Natural killer cell treated with Interleukin-12 subunit alpha and Interleukin-12 subunit beta and Interleukin-15 and Interleukin-18, amount 100 ng/mL, for 72 hours (primary cell): ENCODE data around the gene AKAP13. TPM values are rescaled to one million over a fixed set of nuclear protein-coding genes. Genes with fewer than 3 reads are reported as not detected.
A peak's percentile ranks its signal among the peaks of the same experiment; 100 is the strongest.

Experiments used
- ATAC-seq, 2 donors: fragments of 150-1000 bp; cut with Tn5 transposase in 1 of 2; sonication (Bioruptor Pico), chemical (Tn5 transposase) in 1 of 2; 2 replicates each; pipeline ENCODE4 v1.10.0; 2021
- DNase-seq: peaks from one replicate; pipeline ENCODE4 v3.0.0; 2022; ENCODE audit warnings: low spot score
- H3K27ac Mint-ChIP-seq, 2 donors: 1 replicate in 1 of 2; 2 replicates in 1 of 2; pipeline ENCODE4 v1.8.0; 2022; ENCODE audit warnings: mixed read lengths in 2 of 2, mild to moderate bottlenecking in 1 of 2, moderate library complexity in 1 of 2
- H3K27me3 Mint-ChIP-seq, 2 donors: 1 replicate in 1 of 2; 2 replicates in 1 of 2; pipeline ENCODE4 v1.8.0; 2022; ENCODE audit warnings: mixed read lengths in 2 of 2
- H3K36me3 Mint-ChIP-seq: one replicate; pipeline ENCODE4 v1.8.0; 2022; ENCODE audit warnings: mixed read lengths
- H3K4me1 Mint-ChIP-seq, 2 donors: 1 replicate in 1 of 2; 2 replicates in 1 of 2; pipeline ENCODE4 v1.8.0; 2022; ENCODE audit warnings: low read depth in 2 of 2, mixed read lengths in 2 of 2, mild to moderate bottlenecking in 1 of 2
- H3K4me3 Mint-ChIP-seq: one replicate; pipeline ENCODE4 v1.8.0; 2022; ENCODE audit warnings: mixed read lengths
- H3K9me3 Mint-ChIP-seq: 2 replicates; pipeline ENCODE4 v1.8.0; 2022; ENCODE audit warnings: mixed read lengths
- total RNA-seq, 2 donors: library from RNA; stranded (reverse); gene quantifications; one replicate each; pipeline ENCODE4 v1.2.3, GENCODE V29; 2022

The AKAP13 gene
- total RNA-seq, 2 donors from 2014 or later: 142 to 176 TPM

- H3K9me3 Mint-ChIP-seq: no peaks in the 10 kb centered on the region
- H3K27me3 Mint-ChIP-seq: no peaks in the 10 kb centered on the region
- ATAC-seq: no peak
- no peak overlapping the region for H3K4me3 Mint-ChIP-seq
- no peak for DNase-seq
- H3K27ac Mint-ChIP-seq: no peak overlapping the region
- H3K4me1 Mint-ChIP-seq: peaks cover 0 to 9% of the 10 kb centered on the region in 2 donors
- peaks cover 5% of the 10 kb centered on the region for H3K36me3 Mint-ChIP-seq
Measured at GRCh38 chr15:85745023-85745422, 364.6 kb downstream of the AKAP13 start.

DNA sequence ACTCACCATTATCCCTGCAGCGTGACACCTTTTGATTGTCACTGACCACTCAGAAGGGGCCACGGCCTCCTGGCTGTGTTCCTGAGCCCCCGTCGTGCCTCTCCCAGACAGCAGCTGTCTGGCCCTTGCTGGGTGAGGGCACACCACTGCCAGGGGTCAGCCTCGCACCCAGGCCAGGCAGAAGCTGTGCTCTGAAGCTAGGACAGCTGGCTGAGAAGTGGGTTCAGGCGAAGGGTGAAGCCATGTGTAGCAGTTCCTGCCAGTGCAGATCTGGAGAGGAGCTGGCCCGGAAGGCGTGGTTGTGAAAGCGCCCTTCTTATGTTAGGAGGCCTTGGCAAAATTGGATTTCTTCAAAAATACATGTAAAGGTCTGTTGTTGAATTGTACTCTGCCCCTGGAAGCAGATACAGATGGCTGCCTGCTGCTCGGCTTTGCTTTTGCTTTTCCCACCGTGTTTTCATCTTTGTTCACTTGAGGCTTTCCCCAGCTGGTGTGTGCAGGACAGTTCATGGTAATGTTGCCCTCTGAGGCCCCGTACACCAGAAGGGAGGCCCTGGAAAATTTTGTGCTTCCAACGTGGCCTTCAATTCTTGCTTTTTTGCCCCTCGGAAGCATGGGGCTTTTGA is 365.2 kb downstream of the AKAP13 start:
- Mint-ChIP-seq H3K4me1 (peaks cover 0 to 4% of the 10 kb centered on the region in 2 donors), H3K4me3 (no peak overlapping the region), H3K36me3 (peaks cover 5% of the 10 kb centered on the region), H3K9me3 (no peaks in the 10 kb centered on the region), H3K27me3 (no peaks in the 10 kb centered on the region), H3K27ac (no peak overlapping the region)
- no peak for DNase-seq
- no peak for ATAC-seq

DNA sequence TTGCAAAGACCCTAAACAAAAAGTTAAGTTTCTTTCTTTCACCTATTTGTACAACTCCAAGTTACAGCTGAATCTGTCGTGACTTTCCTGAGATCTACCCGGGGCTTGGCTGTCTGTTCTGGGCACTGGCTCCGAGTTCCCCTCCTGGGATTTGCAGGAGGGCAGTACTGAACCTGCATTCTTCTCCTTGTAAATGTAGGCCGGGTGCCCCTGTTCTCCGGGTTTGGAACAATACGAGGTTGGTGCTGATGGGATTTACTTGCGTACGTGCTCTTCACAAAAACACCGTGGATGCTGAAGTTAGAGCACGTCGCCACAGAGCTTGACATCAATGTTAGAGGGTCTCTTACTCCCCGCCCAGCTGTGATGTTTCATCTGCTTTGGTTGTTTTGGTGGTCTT is 366.2 kb downstream of the AKAP13 start:
- Mint-ChIP-seq H3K9me3 (no peaks in the 10 kb centered on the region), H3K36me3 (peaks cover 5% of the 10 kb centered on the region), H3K27me3 (no peaks in the 10 kb centered on the region), H3K4me1 (peaks cover 0 to 7% of the 10 kb centered on the region in 2 donors), H3K27ac (no peak overlapping the region), H3K4me3 (no peak overlapping the region)
- ATAC-seq (no peak), DNase-seq (no peak)

DNA sequence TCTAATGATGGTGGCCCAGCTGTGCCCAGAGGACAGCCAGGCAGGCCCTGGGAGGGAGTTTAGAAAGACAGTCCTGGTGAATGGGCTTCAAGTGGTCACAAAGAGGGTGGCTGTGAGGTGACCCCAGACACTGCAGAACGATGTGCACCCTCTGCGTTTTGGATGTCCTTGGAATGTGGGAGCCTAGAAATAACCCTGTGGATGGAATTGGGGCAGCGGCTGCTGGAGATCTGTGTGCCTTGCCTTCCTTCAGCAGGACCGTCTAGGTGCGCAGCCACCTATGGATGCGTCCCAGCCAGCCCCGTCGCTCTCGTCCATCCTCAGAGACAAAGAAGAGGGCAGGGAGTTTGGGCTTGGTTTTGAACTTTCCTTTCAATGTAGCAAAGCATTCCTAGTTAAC is 367.8 kb downstream of the AKAP13 start:
- Mint-ChIP-seq H3K4me3 (no peak overlapping the region), H3K27ac (peak overlapping the region in 1 of 2 donors; percentile 1), H3K4me1 (peaks cover 0 to 8% of the 10 kb centered on the region in 2 donors), H3K36me3 (no peaks in the 10 kb centered on the region), H3K9me3 (no peaks in the 10 kb centered on the region), H3K27me3 (no peaks in the 10 kb centered on the region)
- no peak for DNase-seq
- ATAC-seq: no peak

GRCh38 chr15:85748729-85749128 is 368.3 kb downstream of the AKAP13 start:
- H3K36me3 Mint-ChIP-seq: no peaks in the 10 kb centered on the region
- H3K27ac Mint-ChIP-seq: peak overlapping the region; percentile 1 to 29
- H3K9me3 Mint-ChIP-seq: no peaks in the 10 kb centered on the region
- peaks cover 0 to 8% of the 10 kb centered on the region in 2 donors for H3K4me1 Mint-ChIP-seq
- H3K27me3 Mint-ChIP-seq: no peaks in the 10 kb centered on the region
- H3K4me3 Mint-ChIP-seq: no peak overlapping the region
- ATAC-seq (no peak), DNase-seq (no peak)

DNA sequence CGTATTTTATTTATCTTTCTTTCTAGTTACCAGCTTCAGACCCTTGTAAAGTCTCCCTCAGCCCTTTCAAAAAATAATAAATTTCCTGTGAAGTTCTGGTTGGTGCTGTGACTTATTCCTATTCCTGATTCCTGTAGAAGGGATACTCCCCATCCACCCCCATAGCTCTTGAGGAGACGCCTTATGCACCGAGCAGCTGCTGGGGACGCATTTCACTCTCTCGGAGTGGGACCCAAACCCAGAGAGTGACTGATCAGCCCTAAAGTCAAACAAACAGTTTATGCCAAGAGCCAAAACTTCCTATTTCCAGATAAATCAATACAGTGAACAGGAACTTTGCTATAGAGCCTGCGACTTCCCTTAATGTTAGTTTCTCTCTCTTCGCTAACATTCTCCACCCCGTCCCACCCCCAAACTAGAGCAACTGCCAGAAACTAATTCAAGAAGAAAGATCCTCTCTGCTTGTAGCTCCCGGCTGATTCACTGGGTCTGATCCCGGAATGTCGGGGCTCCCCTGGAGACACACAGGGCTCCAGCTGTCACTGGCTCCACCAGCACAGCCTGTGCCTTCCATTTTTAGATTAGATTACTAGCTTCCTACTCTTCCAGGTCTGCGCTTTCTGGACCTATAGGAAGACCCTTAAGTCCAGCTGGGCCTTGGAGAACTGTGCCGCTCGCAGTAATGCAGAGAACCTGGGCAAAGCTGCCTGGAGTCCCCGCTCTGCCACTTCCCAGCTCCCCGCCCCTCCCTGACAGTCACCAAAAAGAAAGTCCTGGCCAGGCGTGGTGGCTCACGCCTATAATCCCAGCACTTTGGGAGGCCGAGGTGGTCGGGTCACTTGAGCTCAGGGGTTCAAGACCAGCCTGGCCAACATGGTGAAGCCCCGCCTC is 369.1 kb downstream of the AKAP13 start:
- ATAC-seq (no peak), DNase-seq (no peak)
- no peaks in the 10 kb centered on the region for H3K27me3 Mint-ChIP-seq
- no peaks in the 10 kb centered on the region for H3K36me3 Mint-ChIP-seq
- no peaks in the 10 kb centered on the region for H3K9me3 Mint-ChIP-seq
- peaks cover 0 to 8% of the 10 kb centered on the region in 2 donors for H3K4me1 Mint-ChIP-seq
- peak overlapping the region; percentile 1 to 29 for H3K27ac Mint-ChIP-seq
- H3K4me3 Mint-ChIP-seq: no peak overlapping the region

DNA sequence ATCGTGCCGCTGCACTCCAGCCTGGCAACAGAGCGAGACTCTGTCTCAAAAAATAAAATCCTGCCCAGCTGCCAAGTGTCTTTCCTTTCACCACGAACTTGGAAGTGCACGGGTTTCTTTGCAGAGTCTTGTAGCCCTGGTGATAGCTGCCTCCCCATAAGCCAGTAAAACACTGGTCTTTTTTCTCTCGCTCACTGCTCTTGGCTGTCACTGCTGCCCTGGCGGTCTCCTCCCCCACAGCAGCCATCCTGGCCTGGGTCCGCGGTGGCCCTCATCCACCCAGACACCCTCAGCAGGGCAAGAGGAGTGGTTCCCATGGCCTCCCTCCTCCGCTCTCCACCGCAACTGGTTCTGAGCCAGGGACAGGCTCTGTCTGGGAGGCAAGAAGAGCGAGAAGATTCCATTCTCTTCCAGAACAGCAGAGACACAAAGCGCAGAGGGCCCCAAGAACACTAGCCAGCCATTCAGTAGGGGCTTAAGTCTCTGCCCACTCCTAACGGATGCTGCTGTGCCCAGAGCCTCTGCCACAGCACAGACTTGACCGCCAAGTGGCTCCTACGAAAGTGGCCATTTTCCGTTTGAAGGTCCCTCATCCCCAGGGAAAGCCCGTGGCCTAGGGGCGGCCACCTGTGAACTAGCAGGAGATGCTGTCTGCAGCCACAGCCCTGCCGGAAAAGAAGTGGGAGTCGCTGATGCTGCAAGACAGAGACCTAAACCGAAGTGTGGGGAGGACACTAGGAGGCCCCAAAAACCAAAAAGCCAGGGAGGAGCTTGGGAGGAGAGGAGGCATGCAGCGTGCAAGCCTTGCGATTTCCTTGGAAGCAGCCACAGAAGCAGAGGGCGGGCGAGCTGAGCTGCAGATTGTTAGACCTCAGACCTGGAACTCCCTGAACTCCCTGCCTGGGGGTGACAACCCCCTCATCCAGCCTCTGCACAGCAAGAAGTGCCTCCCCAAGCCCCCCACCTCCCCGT is 370.2 kb downstream of the AKAP13 start:
- Mint-ChIP-seq H3K4me1 (peaks cover 0 to 8% of the 10 kb centered on the region in 2 donors), H3K4me3 (no peak overlapping the region), H3K27me3 (no peaks in the 10 kb centered on the region), H3K36me3 (no peaks in the 10 kb centered on the region), H3K9me3 (no peaks in the 10 kb centered on the region), H3K27ac (no peak overlapping the region)
- DNase-seq: no peak
- no peak for ATAC-seq

- H3K4me1 Mint-ChIP-seq: peaks cover 0 to 8% of the 10 kb centered on the region in 2 donors
- peak; percentile 34 to 49 for ATAC-seq
- peak overlapping the region in 1 of 2 donors; percentile 19 for H3K27ac Mint-ChIP-seq
- DNase-seq: no peak
- no peaks in the 10 kb centered on the region for H3K9me3 Mint-ChIP-seq
- H3K27me3 Mint-ChIP-seq: no peaks in the 10 kb centered on the region
- no peak overlapping the region for H3K4me3 Mint-ChIP-seq
- H3K36me3 Mint-ChIP-seq: no peaks in the 10 kb centered on the region
Measured at GRCh38 chr15:85751291-85752123, 371.1 kb downstream of the AKAP13 start.

GRCh38 chr15:85752124-85752475 is 371.7 kb downstream of the AKAP13 start:
- Mint-ChIP-seq H3K4me3 (no peak overlapping the region), H3K36me3 (no peaks in the 10 kb centered on the region), H3K9me3 (no peaks in the 10 kb centered on the region), H3K27ac (no peak overlapping the region), H3K4me1 (peaks cover 0 to 8% of the 10 kb centered on the region in 2 donors), H3K27me3 (no peaks in the 10 kb centered on the region)
- ATAC-seq (no peak), DNase-seq (no peak)

GRCh38 chr15:85752491-85752961 is 372.1 kb downstream of the AKAP13 start:
- Mint-ChIP-seq H3K27me3 (no peaks in the 10 kb centered on the region), H3K4me3 (no peak overlapping the region), H3K36me3 (no peaks in the 10 kb centered on the region), H3K9me3 (no peaks in the 10 kb centered on the region), H3K27ac (peak overlapping the region in 1 of 2 donors; percentile 82), H3K4me1 (peaks cover 0 to 8% of the 10 kb centered on the region in 2 donors)
- ATAC-seq (no peak), DNase-seq (no peak)

GRCh38 chr15:85753261-85753660 is 372.9 kb downstream of the AKAP13 start:
- H3K4me3 Mint-ChIP-seq: no peak overlapping the region
- H3K27me3 Mint-ChIP-seq: no peaks in the 10 kb centered on the region
- DNase-seq: no peak
- H3K36me3 Mint-ChIP-seq: no peaks in the 10 kb centered on the region
- H3K27ac Mint-ChIP-seq: no peak overlapping the region
- no peak for ATAC-seq
- no peaks in the 10 kb centered on the region for H3K9me3 Mint-ChIP-seq
- H3K4me1 Mint-ChIP-seq: peaks cover 0 to 8% of the 10 kb centered on the region in 2 donors

GRCh38 chr15:85753791-85754452 is 373.5 kb downstream of the AKAP13 start:
- DNase-seq: no peak
- Mint-ChIP-seq H3K9me3 (no peaks in the 10 kb centered on the region), H3K4me1 (peaks cover 0 to 8% of the 10 kb centered on the region in 2 donors), H3K36me3 (no peaks in the 10 kb centered on the region), H3K27me3 (no peaks in the 10 kb centered on the region), H3K4me3 (no peak overlapping the region), H3K27ac (no peak overlapping the region)
- ATAC-seq: no peak
